ENCODE measurements around the gene CDC42BPG. TPM values are rescaled to one million over a fixed set of nuclear protein-coding genes. Genes with fewer than 3 reads are reported as not detected.

The CDC42BPG gene
- under 0.01 and 0.32 TPM in 2 replicates for total RNA-seq

DNA sequence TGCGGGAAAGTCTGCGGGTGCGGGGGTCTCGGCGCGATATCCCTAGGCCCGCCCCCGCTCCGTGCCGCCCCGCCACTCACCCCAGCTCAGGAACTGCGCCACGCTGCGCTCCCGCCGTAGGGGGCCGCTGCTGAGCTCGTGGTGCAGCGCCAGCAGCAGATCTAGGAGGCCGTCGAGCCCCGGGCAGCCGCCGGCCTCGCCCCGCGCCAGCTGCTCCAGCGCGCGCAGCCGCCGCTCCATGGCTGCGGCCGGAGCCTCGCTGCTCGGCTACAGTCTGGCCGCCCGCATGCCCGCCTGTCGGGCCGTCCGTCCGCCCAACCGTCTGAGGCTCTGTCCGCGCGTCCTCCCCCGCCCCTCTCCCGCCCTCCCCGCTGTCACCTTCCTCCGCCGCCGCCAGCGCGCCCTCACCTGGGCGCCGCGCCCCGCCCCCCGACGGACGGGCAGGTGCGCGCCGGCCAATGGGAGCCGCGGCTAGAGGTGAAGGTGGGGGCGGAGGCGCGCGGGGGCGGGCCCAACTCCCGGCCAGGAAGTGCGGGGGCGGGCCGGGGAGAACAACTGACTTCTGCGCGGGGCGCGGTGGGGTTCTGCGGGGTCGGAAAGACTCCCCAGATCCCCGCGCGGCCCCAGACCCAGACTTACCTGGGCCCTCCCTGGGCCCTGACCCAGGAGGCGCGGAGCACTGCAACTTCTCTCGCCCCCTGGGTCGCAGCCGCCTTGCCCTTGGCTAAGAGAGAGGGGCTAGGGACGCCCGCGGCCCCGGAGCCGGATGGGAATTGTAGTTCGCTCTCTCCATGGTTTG, at the start of gene CDC42BPG:
Gene CDC42BPG (minus strand): TSS at position 324 of the 799 bp plus-strand sequence. CDS start 84 bp downstream, at position 240.

GRCh38 chr11:64878494-64879243, 34.2 kb upstream of the CDC42BPG start, which contains the start of gene EHD1:
Gene EHD1, minus strand, starts transcription at chr11:64878621. Its CDS starts 157 bp downstream, at chr11:64878464.

GRCh38 chr11:64810271-64810890, 34.1 kb downstream of the CDC42BPG start, which contains the start of gene MEN1:
Gene MEN1, minus strand, starts transcription at chr11:64810551. Its CDS starts 442 bp downstream, at chr11:64810109.

GRCh38 chr11:64803158-64803845, 41.2 kb downstream of the CDC42BPG start, which contains the start of gene MAP4K2:
Gene MAP4K2, minus strand, starts transcription at chr11:64803214. Its CDS starts 65 bp downstream, at chr11:64803149.

DNA sequence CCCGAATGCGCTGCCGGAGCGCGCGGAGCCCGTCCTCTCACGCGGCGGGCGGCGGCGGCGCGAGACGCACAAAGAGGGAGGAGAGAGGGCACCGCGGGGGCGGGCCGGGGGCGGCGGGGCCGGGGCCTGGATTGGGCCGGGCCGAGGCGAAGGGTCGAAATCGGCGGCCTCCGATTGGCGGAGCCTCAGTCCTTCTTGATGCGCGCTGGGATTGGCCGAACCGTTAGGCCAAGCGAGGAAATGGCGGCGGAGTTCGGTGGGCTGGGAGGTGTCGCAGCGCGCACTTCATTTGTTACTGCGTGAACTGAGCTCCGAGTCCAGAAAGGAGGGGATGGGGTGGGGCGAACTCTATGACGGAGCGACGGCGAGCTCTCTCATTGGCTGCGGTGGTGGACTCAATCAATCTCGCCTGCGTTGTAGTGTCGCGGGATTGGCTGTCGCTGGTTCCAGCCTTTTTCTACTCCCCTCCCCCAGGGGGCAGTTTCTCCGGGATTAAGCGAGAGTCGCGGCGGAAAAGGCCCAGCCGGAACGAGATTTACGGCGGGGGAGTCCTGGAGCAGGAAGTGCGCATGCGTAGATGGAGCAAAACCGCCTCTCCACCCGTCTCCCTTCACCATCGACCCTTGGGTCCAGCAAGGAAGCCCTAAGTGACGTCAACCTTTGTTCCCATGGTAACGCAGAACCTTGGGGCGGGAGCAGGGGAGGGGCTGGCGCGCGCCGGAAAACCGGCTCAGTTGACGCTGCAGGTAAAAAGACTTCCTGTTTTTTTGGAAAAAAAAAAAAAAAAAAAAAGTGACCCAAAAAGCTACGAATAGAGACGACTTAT, 65.8 kb downstream of the CDC42BPG start, which contains the start of gene SF1:
Gene SF1 (minus strand): TSS at position 70 of the 826 bp plus-strand sequence. CDS start 150 bp downstream, outside the sequence.

Other genes starting within 250 kb of the CDC42BPG start
- gene NRXN2, start 121.5 kb downstream of the CDC42BPG start, total RNA-seq: 0.30 and 6.4 TPM in 2 replicates
- 0.09 and 0.30 TPM in 2 replicates for gene RASGRP2, start 100.5 kb downstream of the CDC42BPG start, total RNA-seq
- gene PYGM, start 84.7 kb downstream of the CDC42BPG start, total RNA-seq: 0.60 and 1.2 TPM in 2 replicates
- gene SF1, start 66.1 kb downstream of the CDC42BPG start, total RNA-seq: 72.2 and 125 TPM in 2 replicates
- 11.0 and 19.2 TPM in 2 replicates for gene MAP4K2, start 41.4 kb downstream of the CDC42BPG start, total RNA-seq
- gene MEN1, start 34.1 kb downstream of the CDC42BPG start, total RNA-seq: 13.4 and 34.0 TPM in 2 replicates
- gene EHD1, start 34.0 kb upstream of the CDC42BPG start, total RNA-seq: 40.4 and 211 TPM in 2 replicates
- 12.5 and 14.9 TPM in 2 replicates for gene ATG2A, start 72.6 kb upstream of the CDC42BPG start, total RNA-seq
- gene PPP2R5B, start 80.0 kb upstream of the CDC42BPG start, total RNA-seq: 16.0 and 21.0 TPM in 2 replicates
- gene GPHA2, start 91.2 kb upstream of the CDC42BPG start, total RNA-seq: not detected in 2 replicates
- under 0.01 TPM in 1 of 2 replicates, not detected in the other for gene MAJIN, start 127.5 kb upstream of the CDC42BPG start, total RNA-seq
- gene BATF2, start 152.3 kb upstream of the CDC42BPG start, total RNA-seq: under 0.01 and 0.51 TPM in 2 replicates
- 73.7 and 76.6 TPM in 2 replicates for gene ARL2, start 169.5 kb upstream of the CDC42BPG start, total RNA-seq
- gene SNX15, start 182.8 kb upstream of the CDC42BPG start, total RNA-seq: 3.0 and 10.7 TPM in 2 replicates
- gene SAC3D1, start 196.6 kb upstream of the CDC42BPG start, total RNA-seq: 6.9 and 7.1 TPM in 2 replicates
- gene NAALADL1, start 213.9 kb upstream of the CDC42BPG start, total RNA-seq: 17.3 and 19.9 TPM in 2 replicates
- gene CDCA5, start 239.4 kb upstream of the CDC42BPG start, total RNA-seq: 1.8 and 6.0 TPM in 2 replicates
- 23.5 and 33.7 TPM in 2 replicates for gene ZFPL1, start 239.6 kb upstream of the CDC42BPG start, total RNA-seq

All from smooth muscle cell of the umbilical artery (primary cell).